H1 (cell line): ENCODE results near the gene TNPO2. TPM values are rescaled to one million over a fixed set of nuclear protein-coding genes. Genes with fewer than 3 reads are reported as not detected.

Experiments used
- CTCF ChIA-PET: fragments of 300-600 bp; sonication (Branson Sonifier 250); formaldehyde crosslinking; loops from one replicate; lab custom pipeline; 2021; ENCODE audit not compliant: partially characterized antibody; lab: Charles Lee
- POLR2A ChIA-PET: fragments of 300-600 bp; sonication (Branson Sonifier 250); formaldehyde crosslinking; loops from one replicate; lab custom pipeline; 2021; ENCODE audit warnings: inconsistent platforms; ENCODE audit not compliant: partially characterized antibody; lab: Charles Lee
- DNase-seq, 2 experiments: peaks; one replicate each; pipeline versions ENCODE4 v3.0.0 to v3.0.0-alpha.2; 2010 to 2022; ENCODE audit warnings: low spot score in 2 of 2, low read depth in 1 of 2, mixed read lengths in 1 of 2
- FAIRE-seq: peaks from 2 replicates; lab custom pipeline; 2011; peaks lifted over from hg19 to GRCh38; lab: Jason Lieb, UNC
- H2AFZ ChIP-seq: 2 replicates; pipeline ENCODE4 v1.8.1; 2012; ENCODE audit warnings: low read length, inconsistent platforms
- H2AK5ac ChIP-seq: 2 replicates; pipeline ENCODE4 v1.6.1; 2013; ENCODE audit warnings: low read depth, low read length
- H2BK120ac ChIP-seq: replicated peaks from 2 replicates; pipeline ENCODE3; 2013; ENCODE audit warnings: low read depth, low read length, inconsistent platforms
- H2BK12ac ChIP-seq: 2 replicates; pipeline ENCODE4 v1.6.1; 2013; ENCODE audit warnings: low read depth, low read length
- H2BK15ac ChIP-seq: 2 replicates; pipeline ENCODE4 v1.6.1; 2013; ENCODE audit warnings: low read length
- H2BK20ac ChIP-seq: 2 replicates; pipeline ENCODE4 v1.6.1; 2013; ENCODE audit warnings: low read length
- H2BK5ac ChIP-seq: 2 replicates; pipeline ENCODE4 v1.6.1; 2013; ENCODE audit warnings: low read depth, low read length
- H3K14ac ChIP-seq: 2 replicates; pipeline ENCODE4 v1.6.1; 2013; ENCODE audit warnings: inconsistent platforms; ENCODE audit not compliant: insufficient read length
- H3K18ac ChIP-seq: 2 replicates; pipeline ENCODE4 v1.6.1; 2013; ENCODE audit warnings: low read length; ENCODE audit errors: extremely low read depth
- H3K23ac ChIP-seq: 2 replicates; pipeline ENCODE4 v1.6.1; 2013; ENCODE audit warnings: inconsistent platforms; ENCODE audit not compliant: insufficient read length
- H3K23me2 ChIP-seq: 2 replicates; pipeline ENCODE4 v1.6.1; 2013; ENCODE audit warnings: low read depth, low read length
- H3K27ac ChIP-seq: 2 replicates; pipeline ENCODE4 v1.6.1; 2011; ENCODE audit warnings: low read depth, low read length, inconsistent platforms
- H3K27me3 ChIP-seq, 4 experiments: replicated peaks in 1 of 4; 1 replicate in 1 of 4; 2 replicates in 3 of 4; pipeline versions ENCODE4 v1.6.1 to v1.8.1; 2011 to 2013; ENCODE audit warnings: low read length in 3 of 4, mild to moderate bottlenecking in 3 of 4, inconsistent platforms in 2 of 4, mixed read lengths in 2 of 4, moderate library complexity in 1 of 4; ENCODE audit not compliant: control insufficient read depth in 3 of 4, insufficient read depth in 3 of 4; ENCODE audit errors: extremely low read depth in 1 of 4
- H3K36me3 ChIP-seq, 4 experiments: 2 replicates each; pipeline versions ENCODE4 v1.6.1 to v1.8.1; 2011 to 2013; ENCODE audit warnings: mild to moderate bottlenecking in 4 of 4, low read length in 3 of 4, moderate library complexity in 2 of 4, control low read depth in 1 of 4, inconsistent platforms in 1 of 4; ENCODE audit not compliant: insufficient read depth in 4 of 4, control insufficient read depth in 2 of 4
- H3K4ac ChIP-seq: replicated peaks from 2 replicates; pipeline ENCODE3; 2013; ENCODE audit warnings: low read length, low read depth, mixed read lengths, inconsistent platforms; ENCODE audit not compliant: insufficient read length
- H3K4me1 ChIP-seq, 4 experiments: replicated peaks in 1 of 4; 1 replicate in 1 of 4; 2 replicates in 3 of 4; pipeline versions ENCODE4 v1.6.1 to v1.8.1; 2011 to 2013; ENCODE audit warnings: low read length in 3 of 4, inconsistent platforms in 2 of 4, mixed read lengths in 1 of 4; ENCODE audit not compliant: insufficient read depth in 4 of 4, control insufficient read depth in 3 of 4
- H3K4me2 ChIP-seq, 2 experiments: 2 replicates each; pipeline versions ENCODE4 v1.6.1 to v1.8.1; 2011 to 2013; ENCODE audit warnings: low read depth in 2 of 2, low read length in 2 of 2, control low read depth in 1 of 2, inconsistent platforms in 1 of 2, mild to moderate bottlenecking in 1 of 2; ENCODE audit not compliant: insufficient read depth in 1 of 2
- H3K4me3 ChIP-seq, 4 experiments: fragments of 200-600, 300-600 bp in 1 of 4; sonication (generic), shearing (Covaris generic), sonication (Bioruptor Twin) in 1 of 4; 2 replicates each; pipeline versions ENCODE4 v1.5.1 to v1.8.1; 2011 to 2016; ENCODE audit warnings: low read length in 4 of 4, low read depth in 3 of 4, control low read depth in 2 of 4, inconsistent platforms in 2 of 4, mild to moderate bottlenecking in 2 of 4, mixed read lengths in 1 of 4, moderate library complexity in 1 of 4; ENCODE audit not compliant: insufficient read depth in 2 of 4; ENCODE audit errors: extremely low read depth in 1 of 4
- H3K56ac ChIP-seq: replicated peaks from 2 replicates; pipeline ENCODE3; 2013; ENCODE audit warnings: low read depth, mild to moderate bottlenecking, mixed read lengths, low read length, inconsistent platforms; ENCODE audit not compliant: insufficient read length
- H3K79me1 ChIP-seq: 2 replicates; pipeline ENCODE4 v1.6.1; 2013; ENCODE audit warnings: low read depth, low read length, control low read depth
- H3K79me2 ChIP-seq, 2 experiments: 2 replicates each; pipeline versions ENCODE4 v1.6.1 to v1.8.1; 2012 to 2013; ENCODE audit warnings: low read length in 2 of 2, mild to moderate bottlenecking in 2 of 2, inconsistent platforms in 1 of 2; ENCODE audit not compliant: insufficient read depth in 2 of 2, control insufficient read depth in 1 of 2
- H3K9ac ChIP-seq, 4 experiments: replicated peaks in 1 of 4; 1 replicate in 1 of 4; 2 replicates in 3 of 4; pipeline versions ENCODE4 v1.6.1 to v1.8.1; 2011 to 2013; ENCODE audit warnings: low read depth in 3 of 4, low read length in 3 of 4, control low read depth in 2 of 4, mild to moderate bottlenecking in 2 of 4, moderate library complexity in 2 of 4, inconsistent platforms in 1 of 4; ENCODE audit errors: extremely low read depth in 1 of 4
- H3K9me3 ChIP-seq, 2 experiments: 2 replicates each; pipeline versions ENCODE4 v1.6.1 to v1.8.1; 2012 to 2013; ENCODE audit warnings: mild to moderate bottlenecking in 2 of 2, moderate library complexity in 2 of 2, control low read depth in 1 of 2, inconsistent platforms in 1 of 2, low read depth in 1 of 2, low read length in 1 of 2, mixed read lengths in 1 of 2; ENCODE audit not compliant: insufficient read depth in 2 of 2
- H4K20me1 ChIP-seq, 2 experiments: replicated peaks in 1 of 2; 2 replicates each; pipeline versions ENCODE3 to v1.8.1; 2011 to 2013; ENCODE audit warnings: inconsistent platforms in 2 of 2, low read length in 2 of 2, mild to moderate bottlenecking in 1 of 2; ENCODE audit not compliant: insufficient read depth in 2 of 2, control insufficient read depth in 1 of 2
- H4K5ac ChIP-seq: 2 replicates; pipeline ENCODE4 v1.6.1; 2013; ENCODE audit warnings: low read length, low read depth, mixed read lengths, inconsistent platforms; ENCODE audit not compliant: insufficient read length
- H4K8ac ChIP-seq: 2 replicates; pipeline ENCODE4 v1.8.0; 2013; ENCODE audit warnings: mild to moderate bottlenecking, moderate library complexity, low read length, inconsistent platforms; ENCODE audit not compliant: insufficient read depth; ENCODE audit errors: extremely low read depth
- H4K91ac ChIP-seq: replicated peaks from 2 replicates; pipeline ENCODE3; 2013; ENCODE audit warnings: low read length, mixed read lengths, inconsistent platforms; ENCODE audit not compliant: insufficient read length
- BACH1 ChIP-seq: IDR thresholded peaks from 2 replicates; pipeline ENCODE4 v1.6.1; 2012; ENCODE audit warnings: low read length, improper control_type of control experiment
- FOSL1 ChIP-seq: IDR thresholded peaks from 2 replicates; pipeline ENCODE4 v1.6.1; 2011; ENCODE audit warnings: mild to moderate bottlenecking, low read depth, low read length, moderate library complexity; ENCODE audit not compliant: insufficient read depth
- KDM4A ChIP-seq: IDR thresholded peaks from one replicate; pipeline ENCODE4 v1.7.1; 2012; ENCODE audit warnings: low read depth, mild to moderate bottlenecking, moderate library complexity, low read length, inconsistent platforms; ENCODE audit not compliant: severe bottlenecking
- SAP30 ChIP-seq: fragments of 300-600 bp; sonication (generic); IDR thresholded peaks from 2 replicates; pipeline ENCODE4 v1.7.1; 2012; ENCODE audit warnings: low read length, moderate library complexity, mild to moderate bottlenecking, inconsistent platforms; ENCODE audit not compliant: insufficient read depth, insufficient replicate concordance
- SIN3A ChIP-seq, 2 experiments: IDR thresholded peaks in 1 of 2; conservative IDR thresholded peaks in 1 of 2; 2 replicates each; pipeline ENCODE4 v1.6.1; 2011 to 2012; ENCODE audit warnings: low read length in 2 of 2, improper control_type of control experiment in 1 of 2, low read depth in 1 of 2, mild to moderate bottlenecking in 1 of 2
- SRF ChIP-seq: IDR thresholded peaks from 2 replicates; pipeline ENCODE4 v1.6.1; 2011; ENCODE audit warnings: mild to moderate bottlenecking, low read depth, low read length, moderate library complexity
- SUZ12 ChIP-seq: fragments of 200-600 bp; sonication (generic); IDR thresholded peaks from 2 replicates; pipeline ENCODE4 v1.6.1; 2012; ENCODE audit warnings: mild to moderate bottlenecking, inconsistent platforms, low read length, moderate library complexity, mixed read lengths
- TCF12 ChIP-seq: IDR thresholded peaks from 2 replicates; pipeline ENCODE4 v1.6.1; 2011; ENCODE audit warnings: low read depth, mild to moderate bottlenecking, low read length
- ZNF274 ChIP-seq: IDR thresholded peaks from 2 replicates; pipeline ENCODE4 v1.7.0; 2012; ENCODE audit warnings: low read length, borderline replicate concordance; ENCODE audit errors: extremely low read depth
- WGBS, 2 experiments: shearing (Covaris generic) in 1 of 2; methylation state at CpG; one replicate each; pipeline versions ENCODE4 v1.1.6 to v1.1.7; 2013 to 2015; ENCODE audit warnings: low lambda C conversion rate in 2 of 2, mixed read lengths in 2 of 2, inconsistent platforms in 1 of 2, low coverage in 1 of 2, missing lambda C conversion rate in 1 of 2; ENCODE audit not compliant: insufficient replicate concordance in 2 of 2, insufficient coverage in 1 of 2, insufficient read length in 1 of 2; ENCODE audit errors: extremely low coverage in 1 of 2, missing lambda C conversion rate in 1 of 2; 5-methylcytosine and 5-hydroxymethylcytosine counted together
- polyA plus RNA-seq, 7 experiments: library from polyadenylated mRNA; depleted of rRNA in 3 of 7; stranded (reverse) in 5 of 7; unstranded in 2 of 7; fragments of >200 nt in 5 of 7; fragments of 200-250 nt in 2 of 7; gene quantifications; 1 replicate in 5 of 7; 2 replicates in 1 of 7; 4 replicates in 1 of 7; pipeline versions ENCODE4 v1.2.1 to v1.2.3, GENCODE V29; 2011 to 2013; ENCODE audit warnings: missing spikeins in 2 of 7, mixed read lengths in 2 of 7
- total RNA-seq: library from RNA; stranded (reverse); fragmentation: NEBNext Ultra II Directional; extraction: Animal tissue kit (Norgen Biotek cat#: 25700); gene quantifications from 2 replicates; pipeline ENCODE4 v1.2.1, GENCODE V29; 2021
- TF ChIP-seq, protein P1 (sequence below), 3 experiments: IDR thresholded peaks; 1 replicate in 2 of 3; 2 replicates in 1 of 3; pipeline versions ENCODE4 v1.5.1 to v1.6.1; 2011; ENCODE audit warnings: low read length in 3 of 3, mild to moderate bottlenecking in 3 of 3, inconsistent platforms in 2 of 3, low read depth in 1 of 3, moderate library complexity in 1 of 3; ENCODE audit not compliant: insufficient read depth in 1 of 3; ENCODE audit errors: control extremely low read depth in 1 of 3

Gene TNPO2
- total and polyA plus RNA-seq, 2 of the 8 experiments (the other 6 are each of a cell fraction or from before 2014, with no cell fraction given) = 112 to 121 TPM

DNA sequence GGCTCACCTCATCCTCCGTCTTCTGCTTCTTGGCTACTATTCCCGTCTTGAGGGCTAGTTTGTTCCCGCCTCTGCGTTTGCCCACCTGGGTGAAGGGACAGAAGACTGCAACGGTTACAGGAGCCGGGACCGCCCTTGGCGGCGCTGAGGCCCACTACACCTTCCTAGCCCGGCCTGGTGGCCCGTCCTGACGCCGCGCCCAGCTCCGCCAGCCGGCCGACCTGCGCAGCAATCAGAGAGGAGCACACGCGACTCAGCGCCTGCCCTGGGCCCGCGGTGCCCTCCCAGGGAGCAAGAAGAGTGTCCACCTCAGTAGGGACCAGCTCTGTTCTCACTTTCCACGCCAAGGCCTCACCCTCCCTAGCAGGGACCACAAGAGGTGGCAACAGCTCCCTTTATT is 7.6 kb upstream of the TNPO2 start:
- H3K27me3 ChIP-seq = no peaks in the 10 kb centered on the region
- ChIA-PET POLR2A (interaction anchor here (0.6 to 14.0 kb wide), 9 partner anchors 8 to 424 kb away, joined by 3 to 258 read pairs (median 4); partner anchors contain the start of genes FBXW9 and TNPO2), CTCF (interaction anchor here (0.6 to 10.5 kb wide), 7 partner anchors 14 to 199 kb away, joined by 3 to 87 read pairs (median 3); no protein-coding TSS in a partner anchor)
- H4K91ac ChIP-seq = no peak overlapping the region
- no peak overlapping the region for H3K14ac ChIP-seq
- no peaks in the 10 kb centered on the region for H3K9me3 ChIP-seq
- peaks cover 5% of the 10 kb centered on the region; the same call in 1 of the 2 replicates for H3K79me1 ChIP-seq
- H2BK120ac ChIP-seq = no peak overlapping the region
- no peak overlapping the region for H3K4ac ChIP-seq
- no peak overlapping the region for H3K27ac ChIP-seq
- H4K20me1 ChIP-seq = peaks cover 14 to 20% of the 10 kb centered on the region in 2 experiments
- no peak overlapping the region for H2BK15ac ChIP-seq
- peaks cover 26 to 39% of the 10 kb centered on the region in 2 experiments for H3K79me2 ChIP-seq
- no peak overlapping the region for H2BK20ac ChIP-seq
- H2BK5ac ChIP-seq = no peak overlapping the region
- no peak overlapping the region for H2AK5ac ChIP-seq
- no peak overlapping the region for H2BK12ac ChIP-seq
- FAIRE-seq = no peak
- no peak for DNase-seq
- H3K23ac ChIP-seq = no peak overlapping the region
- peaks cover 10 to 31% (median 15%) of the 10 kb centered on the region in 4 experiments for H3K36me3 ChIP-seq
- WGBS, 2 experiments = 98% methylated on average over 23 of the region's 24 CpGs; no CpG with 5 or more reads in 1 of the 2 experiments
- H2AFZ ChIP-seq = no peak overlapping the region
- H3K4me2 ChIP-seq = no peak overlapping the region; a peak in 1 of 4 replicates
- H3K23me2 ChIP-seq = peaks cover 8% of the 10 kb centered on the region
- peaks cover 0 to 6% (median 4%) of the 10 kb centered on the region in 4 experiments; a peak in 5 of 7 replicates for H3K4me1 ChIP-seq
- no peak overlapping the region for H4K8ac ChIP-seq
- no peak overlapping the region for H4K5ac ChIP-seq
- no peak overlapping the region for H3K18ac ChIP-seq
- no peak overlapping the region for H3K56ac ChIP-seq
- H3K4me3 ChIP-seq = no peak overlapping the region
- no peak overlapping the region; a peak in 1 of 7 replicates for H3K9ac ChIP-seq
- TF ChIP-seq, protein P1, sequence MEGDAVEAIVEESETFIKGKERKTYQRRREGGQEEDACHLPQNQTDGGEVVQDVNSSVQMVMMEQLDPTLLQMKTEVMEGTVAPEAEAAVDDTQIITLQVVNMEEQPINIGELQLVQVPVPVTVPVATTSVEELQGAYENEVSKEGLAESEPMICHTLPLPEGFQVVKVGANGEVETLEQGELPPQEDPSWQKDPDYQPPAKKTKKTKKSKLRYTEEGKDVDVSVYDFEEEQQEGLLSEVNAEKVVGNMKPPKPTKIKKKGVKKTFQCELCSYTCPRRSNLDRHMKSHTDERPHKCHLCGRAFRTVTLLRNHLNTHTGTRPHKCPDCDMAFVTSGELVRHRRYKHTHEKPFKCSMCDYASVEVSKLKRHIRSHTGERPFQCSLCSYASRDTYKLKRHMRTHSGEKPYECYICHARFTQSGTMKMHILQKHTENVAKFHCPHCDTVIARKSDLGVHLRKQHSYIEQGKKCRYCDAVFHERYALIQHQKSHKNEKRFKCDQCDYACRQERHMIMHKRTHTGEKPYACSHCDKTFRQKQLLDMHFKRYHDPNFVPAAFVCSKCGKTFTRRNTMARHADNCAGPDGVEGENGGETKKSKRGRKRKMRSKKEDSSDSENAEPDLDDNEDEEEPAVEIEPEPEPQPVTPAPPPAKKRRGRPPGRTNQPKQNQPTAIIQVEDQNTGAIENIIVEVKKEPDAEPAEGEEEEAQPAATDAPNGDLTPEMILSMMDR (IDR thresholded peaks at IDR 0.05; ENCODE audit: control extremely low read depth in 1 of 3, insufficient read depth in 1 of 3, low read depth in 1 of 3, low read length in 3 of 3) = no peak
- TF ChIP-seq SUZ12 = no peak
- TF ChIP-seq FOSL1 = no peak
- no peak for TF ChIP-seq SRF
- no peak for TF ChIP-seq ZNF274
- no peak for TF ChIP-seq SAP30
- no peak for TF ChIP-seq KDM4A
- no peak for TF ChIP-seq BACH1
- no peak for TF ChIP-seq TCF12
- TF ChIP-seq SIN3A (conservative IDR thresholded peaks at IDR 0.05 in 1 of 2, IDR thresholded peaks at IDR 0.05 in 1 of 2; ENCODE audit: low read depth in 1 of 2, low read length in 2 of 2) = no peak
